ENCODE measurements around the gene MAPK8IP1.
A peak's percentile ranks its signal among the peaks of the same experiment; 100 is the strongest.
"Not testable (repeated sequence)": the region's sequence is repeated elsewhere in the genome, so short reads cannot be mapped to it uniquely, and the experiment has no call there.

Gene MAPK8IP1

DNA sequence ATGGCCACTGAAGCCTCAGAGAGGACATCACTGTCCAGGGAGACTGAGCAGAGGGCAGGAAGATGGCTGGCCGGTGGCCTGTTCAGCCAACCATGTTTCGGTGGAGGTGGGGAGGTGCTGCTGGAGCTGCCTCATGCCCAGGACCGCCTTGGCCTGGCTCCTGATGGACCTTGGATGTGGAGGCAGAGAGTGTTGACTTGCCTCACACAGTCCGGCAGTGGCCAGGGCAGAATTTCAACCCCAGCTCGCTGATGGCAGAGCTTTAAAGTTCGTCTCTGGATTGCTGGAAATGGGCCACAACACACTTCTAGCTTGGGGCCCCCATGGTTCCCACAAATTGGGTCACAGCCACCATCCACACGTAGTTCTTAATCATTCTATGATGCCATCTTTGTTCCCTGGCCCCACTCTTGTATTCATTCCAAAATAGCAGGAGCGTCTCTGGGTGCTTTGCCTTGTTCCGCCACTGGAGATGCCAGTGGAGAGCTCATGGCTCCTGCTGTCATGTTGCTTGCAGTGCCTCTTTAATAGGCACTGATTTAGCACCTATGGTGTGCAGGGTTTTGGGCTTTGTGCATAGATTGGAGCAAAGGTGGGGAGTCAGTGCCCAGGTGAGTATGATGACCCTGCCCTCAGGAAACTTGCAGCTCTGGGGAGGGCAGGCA is 5.6 kb downstream of the MAPK8IP1 start:
- DNase-seq: no peak

DNA sequence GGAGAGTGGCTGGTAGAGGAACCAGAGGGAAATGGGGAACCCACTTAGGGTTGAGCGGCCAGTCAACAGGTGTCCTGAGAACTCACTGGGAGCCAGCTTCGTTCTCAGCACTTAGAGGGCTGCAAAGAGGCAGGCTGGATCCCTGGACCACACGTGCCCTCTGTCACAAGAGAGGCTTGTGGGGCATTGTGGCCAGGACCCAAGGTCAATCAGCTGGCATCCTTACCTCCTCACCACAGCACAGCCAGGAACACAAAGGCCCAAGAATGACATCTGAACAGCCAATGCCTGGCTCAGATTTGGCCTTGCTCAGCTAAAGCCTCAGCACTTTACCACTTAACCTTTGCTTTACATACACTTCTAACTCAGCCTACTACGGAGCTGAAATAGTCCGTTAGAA is 7.4 kb downstream of the MAPK8IP1 start:
- no peak for DNase-seq

- no peak for DNase-seq
These were observed 9.2 kb downstream of the MAPK8IP1 start for GRCh38 chr11:45894555-45895247.

GRCh38 chr11:45895553-45896259 is 10.3 kb downstream of the MAPK8IP1 start:
- no peak for DNase-seq

GRCh38 chr11:45896422-45896984 is 11.1 kb downstream of the MAPK8IP1 start:
- no peak for DNase-seq

GRCh38 chr11:45897556-45897955 is 12.1 kb downstream of the MAPK8IP1 start:
- no peak for DNase-seq

GRCh38 chr11:45899086-45899447 is 13.6 kb downstream of the MAPK8IP1 start:
- DNase-seq: no peak

DNA sequence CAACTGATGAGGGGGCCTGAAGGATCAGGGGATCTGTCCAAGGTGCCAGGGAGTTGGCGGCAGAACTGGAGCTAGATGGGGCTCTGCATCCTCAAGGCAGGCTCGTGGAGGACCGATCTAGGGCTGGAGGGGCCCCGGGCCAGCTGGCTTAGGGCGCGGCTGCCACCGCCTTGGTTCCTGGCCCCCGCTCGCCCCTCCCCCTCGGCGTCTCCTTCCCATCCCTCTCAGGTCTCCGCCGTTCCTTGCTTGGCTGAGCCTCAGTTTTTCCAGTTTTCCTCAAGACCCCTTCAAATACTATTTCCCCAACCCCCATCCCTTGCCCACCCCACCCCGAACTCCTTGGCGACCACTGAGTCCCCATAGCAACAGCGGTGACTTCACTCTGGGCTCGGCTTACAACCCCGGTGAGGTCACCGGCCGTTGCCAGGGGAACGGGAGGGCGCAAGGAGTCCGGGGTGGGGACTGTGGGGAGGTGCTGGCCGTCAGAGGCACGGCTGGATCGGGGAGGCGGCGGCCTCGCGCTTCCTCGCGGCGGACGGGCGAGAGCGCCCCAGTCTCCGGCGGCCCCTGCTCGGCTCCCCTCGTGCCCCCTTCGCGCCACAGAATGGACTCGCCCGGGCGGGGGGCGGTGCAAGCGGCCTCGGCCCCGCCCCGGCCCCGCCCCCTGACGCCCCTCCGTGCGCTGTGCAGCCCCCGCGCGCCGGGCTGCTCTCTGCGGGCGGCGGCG is 14.2 kb downstream of the MAPK8IP1 start:
- peak; percentile 18 to 34 (median 24) for DNase-seq

DNA sequence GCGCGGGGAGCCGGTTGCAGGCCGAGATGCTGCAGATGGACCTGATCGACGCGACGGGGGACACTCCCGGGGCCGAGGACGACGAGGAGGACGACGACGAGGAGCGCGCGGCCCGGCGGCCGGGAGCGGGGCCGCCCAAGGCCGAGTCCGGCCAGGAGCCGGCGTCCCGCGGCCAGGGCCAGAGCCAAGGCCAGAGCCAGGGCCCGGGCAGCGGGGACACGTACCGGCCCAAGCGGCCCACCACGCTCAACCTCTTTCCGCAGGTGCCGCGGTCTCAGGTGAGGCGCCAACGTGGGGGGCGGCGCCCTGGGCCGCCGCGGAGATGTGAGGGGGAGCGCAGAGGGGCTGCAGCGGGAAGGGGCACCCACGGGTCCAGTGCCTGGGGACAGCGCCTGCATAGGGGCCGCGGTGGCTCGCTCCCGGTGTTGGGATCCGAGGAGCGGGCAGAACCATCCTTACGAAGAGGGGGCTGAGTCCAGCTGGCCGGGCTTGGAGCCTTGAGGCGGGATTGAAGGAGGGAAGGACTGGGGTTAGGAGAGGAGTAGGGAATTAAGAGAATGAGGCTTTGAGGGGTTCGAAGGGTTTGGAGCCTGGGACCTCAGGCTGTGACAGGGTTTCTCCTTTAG is 14.8 kb downstream of the MAPK8IP1 start:
- DNase-seq: not testable (repeated sequence)

- DNase-seq: no peak
These were observed 15.6 kb downstream of the MAPK8IP1 start for GRCh38 chr11:45900916-45901617.

DNA sequence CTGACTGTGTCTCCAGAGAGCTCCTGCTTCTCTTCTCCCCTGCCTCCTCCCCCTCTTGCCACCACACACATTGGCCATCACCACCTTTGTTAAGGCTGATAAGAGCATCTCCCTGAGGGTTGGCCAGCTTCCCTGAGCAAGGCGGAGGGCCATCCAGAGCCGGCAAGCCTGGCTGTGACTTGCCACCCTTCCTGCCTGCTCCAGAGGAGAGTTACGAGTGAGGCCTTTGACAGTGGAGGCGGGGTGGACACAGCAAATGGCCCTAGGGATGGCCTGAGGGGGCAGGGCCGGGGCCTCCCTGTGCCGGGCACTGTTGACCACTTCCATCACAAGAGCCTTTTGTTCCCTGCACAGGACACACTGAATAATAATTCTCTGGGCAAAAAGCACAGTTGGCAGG is 16.2 kb downstream of the MAPK8IP1 start:
- DNase-seq: no peak

DNA sequence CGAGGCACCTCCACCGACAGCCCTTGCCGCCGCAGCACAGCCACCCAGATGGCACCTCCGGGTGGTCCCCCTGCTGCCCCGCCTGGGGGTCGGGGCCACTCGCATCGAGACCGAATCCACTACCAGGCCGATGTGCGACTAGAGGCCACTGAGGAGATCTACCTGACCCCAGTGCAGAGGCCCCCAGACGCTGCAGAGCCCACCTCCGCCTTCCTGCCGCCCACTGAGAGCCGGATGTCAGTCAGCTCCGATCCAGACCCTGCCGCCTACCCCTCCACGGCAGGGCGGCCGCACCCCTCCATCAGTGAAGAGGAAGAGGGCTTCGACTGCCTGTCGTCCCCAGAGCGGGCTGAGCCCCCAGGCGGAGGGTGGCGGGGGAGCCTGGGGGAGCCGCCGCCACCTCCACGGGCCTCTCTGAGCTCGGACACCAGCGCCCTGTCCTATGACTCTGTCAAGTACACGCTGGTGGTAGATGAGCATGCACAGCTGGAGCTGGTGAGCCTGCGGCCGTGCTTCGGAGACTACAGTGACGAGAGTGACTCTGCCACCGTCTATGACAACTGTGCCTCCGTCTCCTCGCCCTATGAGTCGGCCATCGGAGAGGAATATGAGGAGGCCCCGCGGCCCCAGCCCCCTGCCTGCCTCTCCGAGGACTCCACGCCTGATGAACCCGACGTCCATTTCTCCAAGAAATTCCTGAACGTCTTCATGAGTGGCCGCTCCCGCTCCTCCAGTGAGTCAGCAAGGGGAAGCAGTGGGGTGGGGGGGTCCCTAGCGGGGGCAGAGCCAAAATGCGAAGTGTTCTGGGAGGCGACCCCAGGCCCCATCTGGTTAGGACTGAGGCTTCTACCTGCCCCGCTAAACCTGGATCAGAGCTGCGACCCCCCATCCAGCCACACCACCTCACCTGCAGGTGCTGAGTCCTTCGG is 17.3 kb downstream of the MAPK8IP1 start:
- no peak for DNase-seq

- no peak for DNase-seq
These were observed 19.0 kb downstream of the MAPK8IP1 start for GRCh38 chr11:45904309-45904915.

DNA sequence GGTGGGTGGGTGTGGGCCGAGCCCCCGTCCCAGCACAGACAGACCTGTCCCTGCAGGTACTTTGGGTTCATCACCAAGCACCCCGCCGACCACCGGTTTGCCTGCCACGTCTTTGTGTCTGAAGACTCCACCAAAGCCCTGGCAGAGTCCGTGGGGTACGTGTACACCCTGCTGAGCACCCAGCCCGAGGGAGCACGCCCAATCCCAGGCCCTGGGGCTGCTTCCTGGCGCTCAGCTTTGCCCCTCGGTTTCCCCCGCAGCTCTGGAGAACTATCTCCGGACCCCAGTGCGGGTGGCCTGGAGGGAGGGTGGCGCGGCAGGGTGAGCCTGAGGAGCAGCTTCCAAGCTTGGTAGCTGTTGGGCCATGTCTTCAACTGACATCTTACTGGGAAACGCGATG is 19.6 kb downstream of the MAPK8IP1 start:
- DNase-seq: no peak

DNA sequence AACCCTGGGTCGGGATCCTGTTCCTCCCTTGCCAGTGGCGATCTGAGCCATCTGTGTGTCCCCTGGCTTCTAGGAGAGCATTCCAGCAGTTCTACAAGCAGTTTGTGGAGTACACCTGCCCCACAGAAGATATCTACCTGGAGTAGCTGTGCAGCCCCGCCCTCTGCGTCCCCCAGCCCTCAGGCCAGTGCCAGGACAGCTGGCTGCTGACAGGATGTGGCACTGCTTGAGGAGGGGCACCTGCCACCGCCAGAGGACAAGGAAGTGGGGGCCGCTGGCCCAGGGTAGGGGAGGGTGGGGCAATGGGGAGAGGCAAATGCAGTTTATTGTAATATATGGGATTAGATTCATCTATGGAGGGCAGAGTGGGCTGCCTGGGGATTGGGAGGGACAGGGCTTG is 20.1 kb downstream of the MAPK8IP1 start:
- DNase-seq: not testable (repeated sequence)

- no peak for DNase-seq
These were observed 20.7 kb downstream of the MAPK8IP1 start for GRCh38 chr11:45906096-45906682.

- no peak for DNase-seq
These were observed 21.6 kb downstream of the MAPK8IP1 start, which contains the start of gene FREY1 for GRCh38 chr11:45906965-45907611. Gene FREY1 (minus strand): TSS chr11:45907271. CDS start chr11:45907245, 26 bp downstream.

- no peak for DNase-seq
These were observed 22.5 kb downstream of the MAPK8IP1 start for GRCh38 chr11:45907911-45908370.

Data from activated CD4-positive, CD25-positive, alpha-beta regulatory T cell (primary cell).